Epithelial cell of proximal tubule (primary cell): ENCODE results near the gene SULT4A1. TPM values are rescaled to one million over a fixed set of nuclear protein-coding genes. Genes with fewer than 3 reads are reported as not detected.

Experiments
- DNase-seq: peaks from one replicate; pipeline ENCODE4 v3.0.0-alpha.2; 2011; ENCODE audit warnings: low read depth
- H3K4me3 ChIP-seq: 2 replicates; pipeline ENCODE4 v1.5.1; 2011; ENCODE audit warnings: low read depth, mild to moderate bottlenecking, low read length
- total RNA-seq: library from RNA; depleted of rRNA; stranded (reverse); fragments of >200 nt; gene quantifications from 2 replicates; pipeline ENCODE4 v1.2.3, GENCODE V29; 2015
- TF ChIP-seq, protein P1 (sequence below): conservative IDR thresholded peaks from 2 replicates; pipeline ENCODE4 v1.5.1; 2012; ENCODE audit warnings: low read depth, mild to moderate bottlenecking, low read length

Gene SULT4A1
- total RNA-seq, 1 donor from 2014 or later, result 2.1 TPM

DNA sequence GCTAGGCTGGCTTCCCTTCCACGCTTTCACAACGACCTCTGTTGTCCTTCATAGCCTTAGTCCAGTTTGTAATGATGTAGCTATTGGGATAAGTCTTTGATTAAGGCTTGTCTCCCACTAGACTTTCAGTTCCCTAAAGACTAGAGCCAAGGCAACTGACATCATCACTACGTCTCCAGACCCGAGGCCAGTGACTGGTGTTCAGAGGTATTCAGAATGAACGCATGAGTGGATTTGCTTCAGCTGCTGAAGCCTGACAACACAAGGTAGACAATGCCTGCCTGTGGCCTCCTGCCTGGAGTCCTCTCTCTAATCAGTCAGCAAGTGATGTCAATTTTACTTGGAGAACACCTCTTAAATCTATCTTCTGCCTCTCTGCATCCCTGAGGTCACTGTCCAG is 63.8 kb downstream of the SULT4A1 start:
- DNase-seq, result peak; percentile 87
- no peak overlapping the region for H3K4me3 ChIP-seq
- TF ChIP-seq, protein P1, sequence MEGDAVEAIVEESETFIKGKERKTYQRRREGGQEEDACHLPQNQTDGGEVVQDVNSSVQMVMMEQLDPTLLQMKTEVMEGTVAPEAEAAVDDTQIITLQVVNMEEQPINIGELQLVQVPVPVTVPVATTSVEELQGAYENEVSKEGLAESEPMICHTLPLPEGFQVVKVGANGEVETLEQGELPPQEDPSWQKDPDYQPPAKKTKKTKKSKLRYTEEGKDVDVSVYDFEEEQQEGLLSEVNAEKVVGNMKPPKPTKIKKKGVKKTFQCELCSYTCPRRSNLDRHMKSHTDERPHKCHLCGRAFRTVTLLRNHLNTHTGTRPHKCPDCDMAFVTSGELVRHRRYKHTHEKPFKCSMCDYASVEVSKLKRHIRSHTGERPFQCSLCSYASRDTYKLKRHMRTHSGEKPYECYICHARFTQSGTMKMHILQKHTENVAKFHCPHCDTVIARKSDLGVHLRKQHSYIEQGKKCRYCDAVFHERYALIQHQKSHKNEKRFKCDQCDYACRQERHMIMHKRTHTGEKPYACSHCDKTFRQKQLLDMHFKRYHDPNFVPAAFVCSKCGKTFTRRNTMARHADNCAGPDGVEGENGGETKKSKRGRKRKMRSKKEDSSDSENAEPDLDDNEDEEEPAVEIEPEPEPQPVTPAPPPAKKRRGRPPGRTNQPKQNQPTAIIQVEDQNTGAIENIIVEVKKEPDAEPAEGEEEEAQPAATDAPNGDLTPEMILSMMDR, result no peak

DNA sequence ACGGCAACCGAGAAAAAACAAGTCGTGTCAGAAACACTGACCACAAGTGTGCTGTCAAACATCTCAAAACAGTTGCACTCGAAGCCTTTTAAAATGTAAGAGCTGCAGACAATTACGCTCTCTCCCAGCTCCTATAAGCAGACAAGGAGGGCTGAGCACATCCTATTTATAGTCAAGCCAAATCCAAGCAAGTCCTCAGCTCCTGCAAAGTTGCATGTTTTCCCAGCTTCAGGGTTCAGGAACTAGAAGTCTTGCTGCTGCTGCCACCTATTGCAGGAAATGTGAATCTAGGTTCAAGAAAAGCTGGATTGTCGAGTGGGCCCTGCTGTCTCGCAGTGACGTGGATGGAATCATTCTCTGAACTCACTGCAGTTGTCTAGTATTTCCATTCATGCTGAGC is 65.7 kb downstream of the SULT4A1 start:
- TF ChIP-seq, protein P1, result peak; percentile 51
- DNase-seq, result no peak
- no peak overlapping the region for H3K4me3 ChIP-seq

DNA sequence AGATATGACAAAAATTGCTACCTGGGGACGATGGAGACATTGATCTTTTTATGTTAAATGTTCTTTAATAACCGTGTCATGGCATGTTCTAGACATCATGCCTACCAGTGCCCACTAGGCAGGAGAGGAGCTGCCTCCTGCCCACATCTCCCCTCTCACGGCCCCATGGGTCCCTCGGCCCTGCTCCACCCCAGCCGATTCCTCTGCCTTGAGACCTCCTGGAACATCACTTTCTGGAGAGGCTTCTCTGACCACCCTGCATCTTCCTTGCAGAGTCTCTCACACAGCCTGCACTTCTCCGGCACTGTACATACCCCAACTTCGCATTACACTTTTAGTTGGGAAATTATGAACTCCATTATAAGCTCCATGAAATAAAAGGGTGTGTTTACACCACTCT is 67.0 kb downstream of the SULT4A1 start:
- H3K4me3 ChIP-seq, result no peak overlapping the region

DNA sequence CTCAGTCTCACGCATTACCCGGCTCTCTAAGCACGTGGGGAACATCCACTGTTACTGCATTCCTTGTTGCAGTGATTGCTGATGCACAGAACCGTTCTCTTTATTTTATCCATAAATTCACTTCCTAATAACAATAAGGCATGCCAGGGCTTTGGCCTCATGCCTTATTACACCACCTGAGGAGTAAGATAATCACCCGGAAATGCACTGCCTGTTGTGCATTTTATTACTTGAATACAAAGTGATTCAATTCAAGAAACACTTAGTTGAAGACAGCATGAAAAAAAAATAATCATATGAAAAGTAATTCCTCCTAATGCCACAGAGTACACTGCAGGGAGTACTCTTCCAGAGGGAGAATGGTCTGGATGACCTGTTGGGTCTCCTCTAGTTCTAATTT is 69.4 kb downstream of the SULT4A1 start:
- no peak overlapping the region for H3K4me3 ChIP-seq
- no peak for DNase-seq
- TF ChIP-seq, protein P1, result no peak

More for the DNA sequence above, 67.0 kb downstream of the SULT4A1 start:
- TF ChIP-seq, protein P1, result no peak
- DNase-seq, result no peak

DNA sequence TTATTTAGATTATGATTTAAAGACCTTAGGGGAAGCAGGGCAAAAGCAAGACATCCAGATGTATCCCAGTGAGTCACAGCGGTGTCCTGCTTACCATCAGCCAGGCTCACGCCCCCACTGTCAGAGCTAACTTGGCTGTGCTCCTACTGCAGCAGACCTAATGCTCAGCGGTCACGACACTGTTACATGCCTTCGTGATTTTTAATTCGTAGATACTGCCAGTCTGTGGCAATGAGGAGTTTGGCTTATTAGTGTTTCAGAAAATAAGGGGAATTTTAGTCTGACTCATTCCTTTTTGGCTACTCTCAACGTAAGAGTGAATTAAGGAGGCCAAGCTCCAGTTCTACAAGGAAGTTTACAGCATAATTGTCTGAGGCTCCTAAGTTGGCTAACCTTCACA is 72.9 kb downstream of the SULT4A1 start:
- TF ChIP-seq, protein P1, result no peak
- peak; percentile 98 for DNase-seq
- no peak overlapping the region for H3K4me3 ChIP-seq

DNA sequence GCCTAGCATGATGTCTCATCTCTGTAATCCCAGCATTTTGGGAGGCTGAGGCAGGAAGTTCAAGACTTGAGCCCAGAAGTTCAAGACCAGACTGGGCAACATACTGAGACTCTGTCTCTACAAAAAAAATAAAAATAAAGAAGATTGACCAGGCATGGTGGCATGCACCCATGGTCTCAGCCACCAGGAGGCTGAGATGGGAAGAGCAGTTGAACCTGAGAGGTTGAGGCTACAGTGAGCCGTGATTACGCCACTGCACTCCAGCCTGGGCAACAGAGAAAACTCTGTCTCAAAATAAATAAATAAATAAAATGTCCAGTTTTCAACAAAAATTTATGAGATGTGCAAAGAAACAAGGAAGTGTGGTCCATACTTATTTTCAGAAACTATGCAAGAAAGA is 78.5 kb downstream of the SULT4A1 start:
- TF ChIP-seq, protein P1, result peak; percentile 33

DNA sequence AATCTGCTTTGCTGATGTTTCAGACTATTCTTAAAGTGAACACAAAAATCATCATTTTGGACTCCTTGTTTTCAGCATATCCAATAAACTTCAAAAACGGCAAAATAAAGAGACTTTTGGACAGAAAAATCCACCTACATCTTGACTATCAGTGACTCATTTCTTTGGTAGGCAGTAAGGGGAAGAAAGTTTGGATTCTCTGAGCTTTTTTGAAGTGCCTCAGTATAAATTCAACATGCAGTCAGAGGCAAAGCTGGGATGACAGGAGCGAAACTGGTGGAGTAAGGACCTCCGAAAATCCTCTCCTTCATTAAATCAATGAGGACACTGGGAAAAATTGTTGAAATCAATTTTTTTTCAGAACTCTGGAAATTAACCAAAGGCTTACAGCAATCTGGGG is 79.9 kb downstream of the SULT4A1 start:
- DNase-seq, result no peak
- TF ChIP-seq, protein P1, result no peak
- no peak overlapping the region for H3K4me3 ChIP-seq

More for the DNA sequence above, 78.5 kb downstream of the SULT4A1 start:
- H3K4me3 ChIP-seq, result no peak overlapping the region
- DNase-seq, result no peak
